GM23338 (cell line): ENCODE results near the gene COL24A1.

Source experiments
- JUNB ChIP-seq: IDR thresholded peaks from one replicate; pipeline ENCODE4 v1.6.1; 2016; ENCODE audit warnings: antibody characterized with exemption; ENCODE audit not compliant: unreplicated experiment
- TF ChIP-seq, protein P1 (sequence below), 2 experiments: fragments of 200-600 bp in 1 of 2; sonication (generic) in 1 of 2; conservative IDR thresholded peaks; 2 replicates each; pipeline versions ENCODE4 v1.5.1 to v1.6.1; 2016 to 2017; ENCODE audit warnings: antibody characterized with exemption in 2 of 2, low read depth in 2 of 2, mild to moderate bottlenecking in 2 of 2, moderate library complexity in 1 of 2

DNA sequence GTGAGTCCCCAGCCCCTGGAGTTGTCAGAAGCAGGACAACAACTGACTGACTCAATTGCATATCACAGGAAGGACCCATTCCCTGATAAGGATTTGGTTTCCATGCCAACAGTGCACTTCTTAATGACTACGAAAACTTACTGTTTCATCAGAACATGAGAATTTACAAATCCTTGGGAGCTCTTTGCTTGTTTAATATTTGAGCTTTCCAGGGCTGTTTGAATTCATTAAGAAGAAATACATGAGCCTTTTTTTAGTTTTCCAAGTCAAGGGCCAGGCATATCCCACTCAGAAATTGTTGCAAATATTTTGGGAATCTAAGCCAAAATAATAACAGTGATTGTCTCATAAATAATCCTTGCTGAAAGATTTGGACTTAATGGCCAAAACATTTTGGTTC lies 27.2 kb upstream of the COL24A1 start:
- TF ChIP-seq, protein P1, sequence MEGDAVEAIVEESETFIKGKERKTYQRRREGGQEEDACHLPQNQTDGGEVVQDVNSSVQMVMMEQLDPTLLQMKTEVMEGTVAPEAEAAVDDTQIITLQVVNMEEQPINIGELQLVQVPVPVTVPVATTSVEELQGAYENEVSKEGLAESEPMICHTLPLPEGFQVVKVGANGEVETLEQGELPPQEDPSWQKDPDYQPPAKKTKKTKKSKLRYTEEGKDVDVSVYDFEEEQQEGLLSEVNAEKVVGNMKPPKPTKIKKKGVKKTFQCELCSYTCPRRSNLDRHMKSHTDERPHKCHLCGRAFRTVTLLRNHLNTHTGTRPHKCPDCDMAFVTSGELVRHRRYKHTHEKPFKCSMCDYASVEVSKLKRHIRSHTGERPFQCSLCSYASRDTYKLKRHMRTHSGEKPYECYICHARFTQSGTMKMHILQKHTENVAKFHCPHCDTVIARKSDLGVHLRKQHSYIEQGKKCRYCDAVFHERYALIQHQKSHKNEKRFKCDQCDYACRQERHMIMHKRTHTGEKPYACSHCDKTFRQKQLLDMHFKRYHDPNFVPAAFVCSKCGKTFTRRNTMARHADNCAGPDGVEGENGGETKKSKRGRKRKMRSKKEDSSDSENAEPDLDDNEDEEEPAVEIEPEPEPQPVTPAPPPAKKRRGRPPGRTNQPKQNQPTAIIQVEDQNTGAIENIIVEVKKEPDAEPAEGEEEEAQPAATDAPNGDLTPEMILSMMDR (conservative IDR thresholded peaks at IDR 0.05; ENCODE audit: low read depth in 2 of 2), result no peak
- no peak for TF ChIP-seq JUNB
